Natural killer cell (primary cell): ENCODE results near the gene MACROD2. TPM values are rescaled to one million over a fixed set of nuclear protein-coding genes. Genes with fewer than 3 reads are reported as not detected.

Source experiments
- ATAC-seq, 3 donors: fragments of 150-1000 bp in 2 of 3; fragments of 200-7000 bp in 1 of 3; cut with Tn5 transposase; 1 replicate in 1 of 3; 2 replicates in 2 of 3; pipeline ENCODE4 v1.10.0; 2021; ENCODE audit warnings: mild to moderate bottlenecking in 2 of 3, moderate library complexity in 2 of 3
- DNase-seq, 2 donors: peaks; one replicate each; pipeline versions ENCODE4 v3.0.0 to v3.0.0-alpha.2; 2013 to 2021; ENCODE audit warnings: mixed read lengths in 1 of 2
- H3K27ac ChIP-seq: one replicate; pipeline ENCODE4 v1.5.1; 2013; ENCODE audit warnings: mild to moderate bottlenecking, low read length
- H3K27me3 ChIP-seq: one replicate; pipeline ENCODE4 v1.6.1; 2013; ENCODE audit warnings: low read length; ENCODE audit not compliant: control insufficient read depth, insufficient read depth
- H3K36me3 ChIP-seq: one replicate; pipeline ENCODE4 v1.6.1; 2013; ENCODE audit warnings: low read length; ENCODE audit not compliant: control insufficient read depth, insufficient read depth
- H3K4me1 ChIP-seq: one replicate; pipeline ENCODE4 v1.6.1; 2013; ENCODE audit warnings: low read length; ENCODE audit not compliant: control insufficient read depth, insufficient read depth
- H3K4me3 ChIP-seq: one replicate; pipeline ENCODE4 v1.5.1; 2013; ENCODE audit warnings: low read length
- H3K9me3 ChIP-seq: one replicate; pipeline ENCODE4 v1.6.1; 2013; ENCODE audit warnings: low read length; ENCODE audit not compliant: control insufficient read depth, insufficient read depth
- H3K27ac Mint-ChIP-seq, 2 donors: one replicate each; pipeline ENCODE4 v1.8.0; 2022; ENCODE audit warnings: mild to moderate bottlenecking in 2 of 2, mixed read lengths in 2 of 2, moderate library complexity in 1 of 2
- H3K27me3 Mint-ChIP-seq, 2 donors: one replicate each; pipeline ENCODE4 v1.8.0; 2022; ENCODE audit warnings: low read depth in 2 of 2, mixed read lengths in 2 of 2
- H3K36me3 Mint-ChIP-seq: one replicate; pipeline ENCODE4 v1.8.0; 2022; ENCODE audit warnings: mixed read lengths
- H3K4me1 Mint-ChIP-seq, 2 donors: one replicate each; pipeline ENCODE4 v1.8.0; 2022; ENCODE audit warnings: mixed read lengths in 2 of 2
- H3K4me3 Mint-ChIP-seq: one replicate; pipeline ENCODE4 v1.8.0; 2022; ENCODE audit warnings: mild to moderate bottlenecking, moderate library complexity, mixed read lengths
- H3K9me3 Mint-ChIP-seq, 2 donors: one replicate each; pipeline ENCODE4 v1.8.0; 2022; ENCODE audit warnings: mixed read lengths in 2 of 2
- CTCF ChIP-seq: fragments of 200-600 bp; IDR thresholded peaks from one replicate; pipeline ENCODE4 v1.8.0; 2022; ENCODE audit warnings: antibody characterized with exemption
- WGBS: methylation state at CpG from one replicate; pipeline ENCODE4 v1.1.7; 2013; ENCODE audit warnings: missing lambda C conversion rate; ENCODE audit not compliant: insufficient coverage; 5-methylcytosine and 5-hydroxymethylcytosine counted together
- intact Hi-C: fragments of 100-400 bp; cut with micrococcal nuclease; formaldehyde crosslinking; loops from one replicate; pipeline ENCODE4 v1.14.2; 2022
- total RNA-seq, 4 donors: library from RNA; stranded (reverse); fragments of 120-200 nt in 1 of 4; gene quantifications; one replicate each; pipeline versions ENCODE4 v1.2.3 to v1.2.4, GENCODE V29; 2013 to 2022

Gene MACROD2
- total RNA-seq, 3 donors from 2014 or later (not counting 1 experiment from before 2014, with no cell fraction given), result 0.19 to 0.88 TPM; not detected in 1

DNA sequence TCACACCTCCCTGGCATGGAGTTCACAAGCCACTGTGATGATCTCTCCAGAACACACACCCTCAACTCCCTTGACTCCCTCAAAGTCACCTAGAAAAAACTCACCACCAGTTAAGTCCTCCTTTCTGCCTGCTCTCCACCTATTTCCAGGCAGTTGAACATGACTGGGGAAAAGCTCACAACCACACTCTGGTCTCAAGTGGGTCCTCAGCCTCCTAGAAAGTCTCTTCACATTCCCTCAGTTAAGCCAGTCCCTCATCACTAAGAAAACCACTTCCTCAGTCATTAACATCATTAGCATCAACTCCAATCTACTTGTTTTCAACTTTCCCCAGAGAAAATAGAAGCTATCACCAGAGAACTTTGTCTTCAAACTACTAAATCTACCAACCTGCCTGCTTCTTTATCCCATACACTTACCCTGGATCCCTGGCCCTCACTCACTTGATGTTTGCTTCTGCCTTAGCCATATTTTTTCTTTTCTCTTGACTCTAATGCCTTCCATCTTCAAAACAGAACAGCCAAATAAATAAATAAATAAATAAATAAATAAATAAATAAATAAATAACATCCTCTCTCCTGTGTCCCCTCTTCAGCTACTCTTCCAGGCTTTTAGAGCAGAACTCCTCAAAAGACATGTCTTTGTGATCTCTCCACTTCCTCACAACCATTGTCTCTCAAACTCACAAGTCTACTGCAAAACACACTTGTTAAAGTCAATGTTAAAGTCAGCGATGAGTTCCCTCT lies 1084.5 kb downstream of the MACROD2 start:
- H3K27ac ChIP-seq, result no peak overlapping the region
- H3K9me3 Mint-ChIP-seq, result peaks cover 3 to 4% of the 10 kb centered on the region in 2 donors
- H3K4me1 Mint-ChIP-seq, result no peaks in the 10 kb centered on the region
- no peaks in the 10 kb centered on the region for H3K9me3 ChIP-seq
- WGBS, result 96% methylated on average over 1 of the region's 1 CpG
- H3K36me3 Mint-ChIP-seq, result no peaks in the 10 kb centered on the region
- H3K27me3 Mint-ChIP-seq, result no peaks in the 10 kb centered on the region
- no peaks in the 10 kb centered on the region for H3K4me1 ChIP-seq
- DNase-seq, result no peak
- H3K36me3 ChIP-seq, result no peaks in the 10 kb centered on the region
- TF ChIP-seq CTCF, result no peak
- intact Hi-C loops, result loop anchor here (10.0 kb wide), 1 partner anchor 65 kb away; no protein-coding TSS in a partner anchor
- H3K4me3 Mint-ChIP-seq, result no peak overlapping the region
- H3K4me3 ChIP-seq, result no peak overlapping the region
- no peak overlapping the region for H3K27ac Mint-ChIP-seq
- ATAC-seq, result no peak
- no peaks in the 10 kb centered on the region for H3K27me3 ChIP-seq

- no peak for DNase-seq
- H3K4me3 Mint-ChIP-seq, result no peak overlapping the region
- no peaks in the 10 kb centered on the region for H3K27me3 Mint-ChIP-seq
- no peaks in the 10 kb centered on the region for H3K4me1 Mint-ChIP-seq
- H3K27me3 ChIP-seq, result no peaks in the 10 kb centered on the region
- no peaks in the 10 kb centered on the region for H3K36me3 Mint-ChIP-seq
- intact Hi-C loops, result no loop called here
- no peak overlapping the region for H3K27ac ChIP-seq
- no peak for ATAC-seq
- no peak for TF ChIP-seq CTCF
- no peak overlapping the region for H3K4me3 ChIP-seq
- H3K27ac Mint-ChIP-seq, result no peak overlapping the region
- WGBS, result 100% methylated on average over 1 of the region's 1 CpG
- H3K4me1 ChIP-seq, result no peaks in the 10 kb centered on the region
- no peaks in the 10 kb centered on the region for H3K9me3 ChIP-seq
- peaks cover 2 to 6% of the 10 kb centered on the region in 2 donors for H3K9me3 Mint-ChIP-seq
- H3K36me3 ChIP-seq, result no peaks in the 10 kb centered on the region
Observed at GRCh38 chr20:15081261-15081660, 1085.9 kb downstream of the MACROD2 start.

DNA sequence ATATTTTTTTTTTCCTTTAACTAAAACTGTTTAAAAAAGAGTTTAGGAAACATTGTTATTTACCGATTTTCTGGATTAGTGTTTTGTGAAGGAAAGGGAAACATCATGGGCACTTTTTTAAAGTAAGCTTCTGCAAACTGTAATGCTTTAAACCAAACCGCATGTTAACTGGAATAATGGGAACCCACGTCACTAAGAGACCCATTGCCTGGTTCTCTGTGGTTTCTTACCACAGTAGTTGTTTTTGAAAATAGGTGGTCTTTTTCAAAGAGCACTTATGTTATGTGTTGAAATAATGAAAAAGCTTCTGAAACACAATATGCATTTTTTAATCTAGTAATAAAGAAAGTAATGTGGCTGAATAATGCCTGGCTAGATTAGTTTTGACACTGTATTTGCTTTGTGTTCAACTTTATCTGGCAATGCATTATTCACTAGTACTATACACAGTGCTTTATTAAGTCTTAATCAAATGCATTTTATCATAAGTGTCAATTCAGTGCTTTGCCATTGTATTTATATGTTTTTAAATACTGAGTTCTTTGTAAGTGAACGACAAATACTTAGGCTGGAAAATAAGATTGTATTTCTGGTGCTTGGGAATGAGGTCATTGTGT lies 1096.2 kb downstream of the MACROD2 start:
- Histone ChIP-seq H3K36me3 (no peaks in the 10 kb centered on the region), H3K4me3 (no peak overlapping the region), H3K27me3 (no peaks in the 10 kb centered on the region), H3K27ac (no peak overlapping the region), H3K9me3 (peaks cover under 1% of the 10 kb centered on the region), H3K4me1 (no peaks in the 10 kb centered on the region)
- Mint-ChIP-seq H3K27ac (no peak overlapping the region), H3K36me3 (no peaks in the 10 kb centered on the region), H3K9me3 (peaks cover 10 to 18% of the 10 kb centered on the region in 2 donors), H3K27me3 (no peaks in the 10 kb centered on the region), H3K4me1 (no peaks in the 10 kb centered on the region), H3K4me3 (no peak overlapping the region)
- intact Hi-C loops, result no loop called here
- WGBS, result 63% methylated on average over 4 of the region's 4 CpGs
- ATAC-seq, result no peak
- no peak for DNase-seq
- no peak for TF ChIP-seq CTCF
